NCI-H460 (cell line): Measurements from ENCODE around the gene VSIG10L. TPM values are rescaled to one million over a fixed set of nuclear protein-coding genes. Genes with fewer than 3 reads are reported as not detected.

ENCODE experiments used
- DNase-seq: peaks from one replicate; pipeline ENCODE4 v3.0.0-alpha.2; 2016; ENCODE audit warnings: low read depth; ENCODE audit errors: extremely low read depth
- total RNA-seq: library from RNA; depleted of rRNA; stranded (reverse); fragments of >200 nt; shearing (Covaris generic); gene quantifications from 2 replicates; pipeline ENCODE4 v1.2.3, GENCODE V29; 2014

Gene VSIG10L
- total RNA-seq, 1 experiment from 2014 or later: 1.2 TPM

DNA sequence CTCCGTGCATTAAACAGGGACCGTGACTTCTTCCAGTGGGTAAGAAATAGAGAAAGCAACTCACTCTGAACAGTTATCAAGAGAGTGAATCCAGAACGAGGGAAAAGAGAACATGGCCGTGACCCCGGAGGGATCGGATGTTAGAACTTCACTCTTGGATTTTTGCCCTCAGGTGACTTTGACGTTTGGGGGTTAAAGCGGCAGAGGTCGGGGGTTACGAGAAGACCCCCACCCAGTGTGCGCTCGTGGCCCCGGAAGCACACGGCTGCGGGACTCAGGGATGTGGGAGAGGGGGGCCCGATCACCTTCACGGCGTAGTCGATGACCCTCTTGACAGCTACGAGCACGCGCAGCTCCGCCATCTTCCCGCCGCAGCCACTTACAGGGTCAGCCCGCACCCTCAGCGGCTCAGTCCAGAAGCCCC is 24.0 kb upstream of the VSIG10L start, which contains the start of gene ETFB:
Gene ETFB, minus strand, starts transcription at position 424 of the 424 bp plus-strand sequence. Its CDS starts 62 bp downstream, at position 362.
- no peak for DNase-seq

DNA sequence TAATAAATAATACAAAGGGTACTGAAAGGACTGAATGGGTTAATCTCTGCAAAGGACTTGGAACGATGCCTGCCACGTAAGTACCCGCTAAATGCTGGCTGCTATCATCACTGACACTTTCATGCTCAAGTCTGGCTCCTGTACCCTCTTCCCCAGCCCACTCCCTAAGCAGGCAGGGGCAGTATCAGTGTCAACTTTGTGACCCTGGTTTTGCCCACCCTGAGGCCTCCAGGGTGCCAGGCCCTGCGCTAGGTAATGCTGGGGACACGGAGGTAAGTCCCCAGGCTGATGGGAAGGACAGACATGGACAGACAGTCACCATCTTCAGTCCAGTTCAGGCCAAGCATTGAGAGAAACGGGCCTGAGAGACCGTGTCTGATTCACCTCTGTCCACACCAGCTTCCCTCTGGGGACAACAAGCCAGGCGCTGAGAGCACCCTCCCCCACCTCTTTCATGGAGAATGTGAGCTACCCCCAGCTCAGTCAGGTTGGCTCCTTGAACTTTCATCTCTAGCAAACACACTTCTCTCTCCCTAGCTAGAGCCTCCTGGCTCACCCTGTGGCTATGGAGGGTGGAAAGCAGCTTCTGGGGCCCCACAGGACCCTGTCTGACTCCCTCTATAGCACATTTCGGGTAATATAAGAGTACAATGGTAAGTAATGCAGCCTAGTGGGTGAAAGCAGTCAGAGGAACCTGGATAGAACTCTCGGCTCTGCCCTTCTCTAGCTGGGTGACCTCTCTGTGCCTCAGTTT is 23.4 kb upstream of the VSIG10L start:
- DNase-seq: no peak

GRCh38 chr19:51364200-51365106 is 22.5 kb upstream of the VSIG10L start:
- peak; percentile 21 for DNase-seq

DNA sequence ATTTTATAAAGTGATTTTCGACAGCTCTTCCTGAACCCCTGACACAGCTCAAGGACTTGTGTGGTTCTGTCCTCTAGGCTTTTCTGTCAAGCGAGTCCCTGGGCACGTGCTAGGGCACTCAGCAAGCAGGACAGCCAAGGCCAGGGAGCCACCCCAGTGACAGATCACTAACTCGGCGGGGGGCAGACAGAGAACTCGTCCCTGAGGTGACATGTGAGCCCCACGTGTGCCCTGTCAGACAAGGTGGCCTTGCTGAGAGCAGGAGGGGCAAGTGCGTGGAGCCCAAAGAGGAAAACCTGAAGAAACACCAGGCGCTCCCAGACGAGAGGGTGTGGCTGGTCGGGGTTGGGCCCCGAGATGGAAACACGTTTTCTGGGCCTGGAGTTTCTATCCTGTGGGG is 19.3 kb upstream of the VSIG10L start:
- no peak for DNase-seq

- DNase-seq: no peak
Measured at GRCh38 chr19:51359294-51359693, 17.4 kb upstream of the VSIG10L start.

- DNase-seq: no peak
Measured at GRCh38 chr19:51357952-51358351, 16.0 kb upstream of the VSIG10L start.

DNA sequence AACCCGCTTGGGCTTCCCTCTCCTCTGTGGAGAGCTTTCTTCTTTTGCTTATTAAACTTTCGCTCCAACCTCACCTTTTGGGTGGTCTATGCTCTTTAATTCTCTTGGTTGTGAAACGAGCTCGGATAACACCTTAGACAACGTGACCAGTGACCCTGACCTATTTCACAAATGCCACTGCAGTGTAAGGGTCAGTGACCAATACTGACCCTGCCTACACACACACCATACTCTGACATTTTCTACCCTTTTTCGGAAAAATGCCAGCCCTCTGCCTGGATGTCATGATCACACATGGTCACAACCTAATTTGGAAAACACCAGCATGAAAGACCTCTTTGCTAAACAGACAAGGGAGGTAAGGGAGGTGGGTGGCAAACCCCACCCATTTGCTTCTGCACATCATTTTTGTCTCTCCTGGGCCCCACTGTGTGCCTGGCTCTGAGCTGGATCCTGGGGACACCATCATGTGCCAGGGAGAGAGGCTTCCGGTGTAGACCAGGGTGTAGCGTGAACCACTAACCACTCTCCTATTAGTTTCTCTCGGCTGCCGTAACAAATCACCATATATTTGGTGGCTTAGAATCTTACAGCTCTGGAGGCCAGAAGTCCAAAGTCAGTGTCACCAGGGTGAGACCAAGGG is 14.3 kb upstream of the VSIG10L start:
- no peak for DNase-seq

- no peak for DNase-seq
Measured at GRCh38 chr19:51354742-51355148, 12.8 kb upstream of the VSIG10L start.

DNA sequence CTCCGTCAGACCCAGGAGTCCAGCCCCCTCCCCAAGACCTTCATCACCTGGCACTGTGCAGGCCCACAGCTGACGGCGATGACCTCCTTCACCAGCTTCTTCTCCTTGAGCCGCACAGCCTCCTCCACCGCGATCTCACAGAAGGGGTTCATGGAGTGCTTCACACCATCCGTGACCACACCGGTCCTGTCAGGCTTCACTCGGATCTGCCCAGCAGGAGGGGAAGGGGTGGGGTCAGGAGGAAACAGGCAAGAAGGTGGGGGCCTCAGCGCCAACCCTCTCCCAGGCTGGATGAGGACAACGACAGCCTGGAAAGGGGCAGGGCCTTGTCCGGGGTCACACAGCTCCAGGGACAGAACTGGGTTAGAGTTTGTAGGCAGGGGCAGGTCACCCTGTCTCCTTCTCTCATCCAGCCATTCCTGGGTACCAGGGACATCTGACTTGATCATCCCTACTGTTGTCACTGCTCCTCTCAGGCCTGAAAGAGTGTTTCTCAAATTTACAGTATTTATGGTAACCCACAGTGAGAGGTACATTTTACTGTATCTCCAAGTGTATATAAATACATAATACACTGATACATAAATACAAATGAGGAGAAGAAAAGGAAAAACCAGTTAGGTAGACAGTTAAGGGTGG is 12.3 kb upstream of the VSIG10L start:
- no peak for DNase-seq

DNA sequence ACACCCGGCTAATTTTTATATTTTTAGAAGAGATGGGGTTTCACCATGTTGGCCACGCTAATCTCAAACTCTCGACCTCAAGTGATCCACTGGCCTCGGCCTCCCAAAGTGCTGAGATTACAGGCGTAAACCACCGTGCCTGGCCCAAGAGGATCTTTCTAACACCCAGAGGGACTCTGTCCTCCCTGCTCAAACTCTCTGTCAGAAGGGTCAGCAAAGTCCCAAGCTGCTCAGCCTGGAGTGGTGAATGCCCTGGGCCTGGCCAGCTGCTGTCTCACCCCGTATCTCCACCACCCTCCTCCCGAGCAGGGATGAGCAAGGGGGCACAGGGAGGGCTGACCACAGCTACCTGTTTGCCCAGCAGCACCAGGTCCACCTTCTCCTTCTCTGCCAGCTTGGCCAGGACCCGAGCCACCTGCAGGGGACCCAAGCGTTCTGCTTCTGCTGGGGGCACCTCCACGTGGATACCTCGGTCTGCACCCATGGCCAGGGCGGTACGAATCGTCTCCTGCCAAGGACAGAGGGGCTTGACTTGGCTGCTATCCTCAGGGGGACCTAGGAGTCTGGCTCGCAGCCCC is 10.9 kb upstream of the VSIG10L start:
- DNase-seq: no peak

- DNase-seq: no peak
Measured at GRCh38 chr19:51351266-51351990, 9.5 kb upstream of the VSIG10L start.

GRCh38 chr19:51347209-51347928 is 5.4 kb upstream of the VSIG10L start:
- no peak for DNase-seq

GRCh38 chr19:51346742-51347141 is 4.8 kb upstream of the VSIG10L start:
- DNase-seq: no peak

DNA sequence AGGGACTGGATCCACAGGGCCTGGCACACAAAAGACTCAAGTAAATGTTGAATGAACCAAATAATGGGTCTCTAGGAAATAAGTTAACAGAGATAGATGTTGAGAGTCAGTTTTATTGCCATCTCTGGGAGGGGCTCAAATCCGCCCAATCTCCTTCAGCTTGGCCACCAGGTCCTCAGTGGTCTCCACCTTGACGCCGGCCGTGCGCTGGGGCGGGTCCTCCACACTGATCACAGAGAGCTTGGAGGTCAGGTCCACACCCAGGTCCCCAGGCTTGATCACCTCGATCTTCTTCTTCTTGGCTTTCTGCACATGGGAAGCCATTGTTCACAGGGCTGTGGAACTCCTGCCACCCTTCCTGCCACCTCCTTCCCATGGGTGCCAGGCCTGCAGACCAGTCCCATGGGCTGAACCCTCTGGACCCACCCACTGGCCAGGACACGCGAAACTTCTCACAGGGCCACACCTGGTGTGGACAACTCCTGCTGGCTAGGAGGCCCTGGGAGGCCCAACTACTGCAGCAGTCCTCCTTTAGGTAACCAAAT is 3.2 kb upstream of the VSIG10L start:
- no peak for DNase-seq

- DNase-seq: no peak
Measured at GRCh38 chr19:51342631-51343569, 961 bp upstream of the VSIG10L start.

- no peak for DNase-seq
Measured at GRCh38 chr19:51341066-51341465, 873 bp downstream of the VSIG10L start.
